SK-N-MC (cell line): ENCODE measurements around the gene MLKL.

Experiments
- EZH2 ChIP-seq: fragments of 200-600 bp; sonication (generic); IDR thresholded peaks from one replicate; pipeline ENCODE4 v1.6.1; 2017; ENCODE audit warnings: antibody characterized with exemption
- FOXP2 ChIP-seq: optimal IDR thresholded peaks from 2 replicates; pipeline ENCODE3; 2011; ENCODE audit warnings: mild to moderate bottlenecking, moderate library complexity; ENCODE audit not compliant: insufficient read depth; ENCODE audit errors: extremely low read length, control extremely low read depth
- POLR2AphosphoS5 ChIP-seq: IDR thresholded peaks from 2 replicates; pipeline ENCODE4 v1.6.1; 2012; ENCODE audit warnings: mild to moderate bottlenecking, low read depth, low read length, borderline replicate concordance

DNA sequence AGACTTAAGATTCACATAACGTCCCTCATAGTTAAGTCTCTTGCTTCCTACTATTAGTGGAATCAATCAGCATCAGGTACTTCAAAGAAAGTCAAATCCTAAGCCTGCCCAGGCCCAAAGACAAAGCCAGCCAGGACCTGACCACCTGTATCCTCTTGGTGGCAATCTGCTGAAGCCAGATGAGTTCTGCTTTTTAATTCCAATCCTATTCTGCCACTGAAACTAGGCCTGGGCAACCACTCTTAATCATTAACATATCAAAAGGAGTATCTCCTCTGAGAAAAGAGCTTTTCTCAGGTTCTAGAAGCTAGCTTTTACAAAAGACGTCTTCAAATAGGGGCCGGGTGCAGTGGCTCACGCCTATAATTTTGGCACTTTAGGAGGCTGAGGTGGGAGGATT is 78.7 kb downstream of the MLKL start:
- TF ChIP-seq POLR2AphosphoS5: no peak
- TF ChIP-seq FOXP2: no peak
- TF ChIP-seq EZH2: no peak
